GM12865 (cell line): Measurements from ENCODE around the gene CCR9.

ENCODE experiments used
- DNase-seq: peaks from one replicate; pipeline ENCODE4 v3.0.0; 2010; ENCODE audit warnings: low read depth
- H3K4me3 ChIP-seq: 2 replicates; pipeline ENCODE4 v1.5.1; 2011; ENCODE audit warnings: mild to moderate bottlenecking, low read depth, low read length, control low read depth
- TF ChIP-seq, protein P1 (sequence below): IDR thresholded peaks from 2 replicates; pipeline ENCODE4 v1.5.1; 2011; ENCODE audit warnings: low read length, control low read depth, low read depth, inconsistent platforms; ENCODE audit not compliant: insufficient read depth; ENCODE audit errors: missing control alignments

CCR9 gene

DNA sequence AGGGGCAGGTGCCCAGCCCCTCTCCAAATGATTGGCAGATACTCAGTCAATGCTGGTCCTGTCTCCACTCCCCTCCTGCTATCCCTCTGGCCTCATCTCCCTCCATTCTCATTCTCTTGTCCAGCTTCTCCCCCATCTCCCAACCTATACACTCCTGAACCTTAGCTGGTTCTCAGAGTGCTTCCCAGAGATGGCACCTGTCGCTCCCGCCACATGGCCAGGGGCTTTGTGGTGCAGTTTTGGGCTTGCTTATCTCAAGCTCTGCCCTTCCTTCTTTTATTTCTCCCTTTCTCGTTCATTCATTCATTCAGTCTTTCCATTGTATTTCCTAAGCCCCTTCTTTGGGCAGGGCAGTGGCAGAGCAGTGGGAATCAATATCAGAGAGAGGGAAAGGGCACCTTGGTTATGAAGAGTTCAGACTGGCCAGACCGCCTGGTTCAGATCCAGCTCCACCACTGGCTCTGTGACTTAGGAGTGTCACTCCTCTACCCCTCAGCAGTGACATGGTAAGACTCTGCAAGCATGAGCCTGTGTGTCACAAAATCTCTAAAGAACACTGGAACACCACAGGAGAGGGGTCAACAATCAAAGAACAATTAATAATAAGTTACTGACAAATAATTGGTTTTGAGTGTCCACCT lies 36.7 kb downstream of the CCR9 start:
- no peak overlapping the region for H3K4me3 ChIP-seq
- no peak for DNase-seq
- TF ChIP-seq, protein P1, sequence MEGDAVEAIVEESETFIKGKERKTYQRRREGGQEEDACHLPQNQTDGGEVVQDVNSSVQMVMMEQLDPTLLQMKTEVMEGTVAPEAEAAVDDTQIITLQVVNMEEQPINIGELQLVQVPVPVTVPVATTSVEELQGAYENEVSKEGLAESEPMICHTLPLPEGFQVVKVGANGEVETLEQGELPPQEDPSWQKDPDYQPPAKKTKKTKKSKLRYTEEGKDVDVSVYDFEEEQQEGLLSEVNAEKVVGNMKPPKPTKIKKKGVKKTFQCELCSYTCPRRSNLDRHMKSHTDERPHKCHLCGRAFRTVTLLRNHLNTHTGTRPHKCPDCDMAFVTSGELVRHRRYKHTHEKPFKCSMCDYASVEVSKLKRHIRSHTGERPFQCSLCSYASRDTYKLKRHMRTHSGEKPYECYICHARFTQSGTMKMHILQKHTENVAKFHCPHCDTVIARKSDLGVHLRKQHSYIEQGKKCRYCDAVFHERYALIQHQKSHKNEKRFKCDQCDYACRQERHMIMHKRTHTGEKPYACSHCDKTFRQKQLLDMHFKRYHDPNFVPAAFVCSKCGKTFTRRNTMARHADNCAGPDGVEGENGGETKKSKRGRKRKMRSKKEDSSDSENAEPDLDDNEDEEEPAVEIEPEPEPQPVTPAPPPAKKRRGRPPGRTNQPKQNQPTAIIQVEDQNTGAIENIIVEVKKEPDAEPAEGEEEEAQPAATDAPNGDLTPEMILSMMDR: no peak

DNA sequence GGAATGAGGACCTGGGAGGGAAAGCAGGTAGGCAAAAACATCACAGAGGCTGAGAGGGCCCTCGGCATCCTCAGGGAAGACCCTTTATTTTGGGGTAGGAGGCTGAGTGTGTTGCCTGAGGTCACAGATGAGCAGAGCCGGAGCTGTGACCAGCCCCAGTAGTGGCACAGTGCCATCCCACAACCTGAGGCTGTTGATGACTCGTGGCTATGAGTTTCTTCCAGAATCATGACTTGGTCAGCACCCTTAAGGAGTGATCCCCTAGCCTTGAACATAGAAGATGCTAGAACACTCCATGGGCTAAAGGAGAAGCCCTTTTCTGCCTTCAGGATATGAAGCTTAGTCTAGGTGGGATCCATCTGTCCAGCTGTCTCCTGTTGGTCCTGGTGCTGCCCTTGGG lies 37.4 kb downstream of the CCR9 start:
- TF ChIP-seq, protein P1: no peak
- DNase-seq: no peak
- no peak overlapping the region for H3K4me3 ChIP-seq

DNA sequence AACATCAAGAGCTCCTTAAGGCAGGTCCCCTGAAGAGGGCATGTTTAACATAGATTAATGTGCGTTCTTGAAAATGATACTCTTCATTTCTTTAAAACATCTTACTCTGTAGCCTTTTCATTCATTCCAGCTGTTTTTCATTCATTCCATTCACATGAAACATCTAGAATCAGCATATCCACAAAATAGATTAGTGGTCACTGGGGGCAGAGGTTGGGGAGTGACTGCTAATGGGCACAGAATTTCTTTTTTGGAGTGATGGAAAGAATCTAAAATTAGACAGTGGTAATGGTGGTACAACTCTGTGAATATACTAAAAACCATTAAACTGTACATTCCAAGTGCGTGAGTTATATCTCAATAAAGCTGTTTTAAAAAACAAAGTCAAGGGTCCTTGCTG lies 41.5 kb downstream of the CCR9 start:
- no peak overlapping the region for H3K4me3 ChIP-seq
- TF ChIP-seq, protein P1: no peak
- no peak for DNase-seq

DNA sequence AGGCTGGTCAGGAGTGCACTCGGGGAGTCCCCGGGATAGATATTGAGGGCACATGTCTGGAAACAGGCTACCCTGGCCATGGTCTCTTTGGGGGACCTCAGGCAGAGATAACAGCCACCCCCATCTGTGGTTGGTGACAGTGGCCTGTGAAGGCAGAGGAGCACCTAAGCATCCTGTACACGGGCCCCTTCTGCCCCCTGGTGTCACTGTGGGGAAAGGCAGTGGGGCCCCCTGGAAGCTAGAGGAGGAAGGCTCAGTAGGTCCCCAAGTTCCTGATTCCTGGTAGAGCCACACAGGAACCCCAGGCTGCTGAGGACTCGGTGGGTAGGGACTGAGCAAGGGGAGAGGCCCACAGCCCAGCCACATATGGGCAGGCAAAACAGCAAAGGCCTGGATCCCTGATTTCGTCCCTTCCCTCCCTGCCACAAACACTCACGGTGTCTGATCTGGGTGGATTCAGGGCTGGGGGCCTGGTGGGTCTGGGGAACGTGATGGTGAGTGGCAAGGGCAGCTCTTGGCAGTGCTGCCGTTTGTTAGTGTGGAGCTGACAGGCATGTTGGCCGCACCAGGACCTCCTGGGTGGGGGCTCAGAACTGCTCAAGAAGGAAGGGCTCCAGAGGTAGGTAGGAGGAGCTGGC lies 42.8 kb downstream of the CCR9 start:
- TF ChIP-seq, protein P1: peak; percentile 94
- no peak overlapping the region for H3K4me3 ChIP-seq
- peak; percentile 75 for DNase-seq

DNA sequence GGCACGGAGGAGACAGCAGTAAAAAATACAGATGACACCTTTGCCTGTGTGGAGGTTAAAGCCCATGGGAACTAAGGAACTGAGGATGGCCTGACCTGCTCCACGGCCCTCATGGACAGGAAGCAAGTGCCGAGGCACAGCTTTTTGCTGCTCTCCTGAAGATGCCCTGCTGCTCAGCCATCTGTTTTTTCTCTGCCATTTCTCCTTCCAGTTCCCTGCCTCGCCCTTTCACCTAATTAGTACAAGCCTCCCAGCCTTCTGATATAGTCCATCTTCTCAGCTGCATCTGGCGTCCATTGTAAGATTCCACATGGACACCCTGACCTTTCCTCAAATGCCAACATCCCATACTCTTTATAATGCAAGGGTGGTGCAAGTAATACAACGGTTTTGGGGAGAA lies 45.2 kb downstream of the CCR9 start:
- TF ChIP-seq, protein P1: no peak
- no peak overlapping the region for H3K4me3 ChIP-seq
- no peak for DNase-seq

DNA sequence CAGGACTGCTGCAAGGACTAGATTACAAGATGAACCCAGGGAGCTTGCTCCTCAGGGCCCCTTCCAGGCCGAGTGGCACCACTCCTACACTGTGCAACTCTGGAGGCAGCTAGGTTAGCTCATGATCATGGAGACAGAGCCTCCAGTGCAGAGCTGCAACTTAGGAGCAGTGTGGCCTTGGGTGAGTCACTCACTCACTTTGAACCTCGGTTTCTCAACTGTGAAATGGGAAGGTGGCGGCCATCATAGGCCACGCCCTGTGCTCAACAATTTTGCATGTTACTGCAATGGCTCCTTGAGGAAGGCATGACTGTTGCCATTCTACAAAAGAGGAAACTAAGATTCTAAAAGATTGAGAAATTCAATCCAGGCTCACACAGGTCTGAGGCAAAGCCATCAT lies 45.8 kb downstream of the CCR9 start:
- no peak overlapping the region for H3K4me3 ChIP-seq
- no peak for DNase-seq
- TF ChIP-seq, protein P1: no peak

DNA sequence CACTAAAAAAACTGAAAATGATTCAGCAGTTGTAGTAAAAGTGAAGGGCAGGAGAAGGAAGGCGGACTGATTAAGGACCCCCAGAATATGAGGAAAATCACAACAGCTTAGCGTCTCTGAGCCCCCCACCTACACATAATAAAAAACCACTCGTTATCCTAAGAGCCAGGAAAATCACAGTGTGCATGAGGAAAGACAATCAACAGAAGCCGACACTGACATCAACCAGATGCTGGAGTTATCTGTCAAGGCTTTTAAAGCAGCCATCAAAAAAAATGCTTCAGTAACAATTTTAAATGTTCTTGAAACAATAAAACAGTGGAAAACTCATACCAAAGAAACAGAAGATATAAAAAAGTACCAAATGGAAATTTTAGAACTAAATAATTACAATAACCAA lies 47.2 kb downstream of the CCR9 start:
- TF ChIP-seq, protein P1: no peak
- DNase-seq: no peak
- no peak overlapping the region for H3K4me3 ChIP-seq
